NCI-H748 (cell line): Measurements from ENCODE around the gene CRELD1.
"Not testable (repeated sequence)": the region's sequence is repeated elsewhere in the genome, so short reads cannot be mapped to it uniquely, and the experiment has no call there.

ENCODE experiments used
- DNase-seq: peaks from one replicate; lab custom pipeline; 2025; ENCODE audit not compliant: unreplicated experiment; lab: John Stamatoyannopoulos, UW

Gene CRELD1

GRCh38 chr3:9934235-9934621 is 594 bp downstream of the CRELD1 start:
- peak; percentile 43 for DNase-seq

GRCh38 chr3:9934993-9935392 is 1.4 kb downstream of the CRELD1 start:
- no peak for DNase-seq

DNA sequence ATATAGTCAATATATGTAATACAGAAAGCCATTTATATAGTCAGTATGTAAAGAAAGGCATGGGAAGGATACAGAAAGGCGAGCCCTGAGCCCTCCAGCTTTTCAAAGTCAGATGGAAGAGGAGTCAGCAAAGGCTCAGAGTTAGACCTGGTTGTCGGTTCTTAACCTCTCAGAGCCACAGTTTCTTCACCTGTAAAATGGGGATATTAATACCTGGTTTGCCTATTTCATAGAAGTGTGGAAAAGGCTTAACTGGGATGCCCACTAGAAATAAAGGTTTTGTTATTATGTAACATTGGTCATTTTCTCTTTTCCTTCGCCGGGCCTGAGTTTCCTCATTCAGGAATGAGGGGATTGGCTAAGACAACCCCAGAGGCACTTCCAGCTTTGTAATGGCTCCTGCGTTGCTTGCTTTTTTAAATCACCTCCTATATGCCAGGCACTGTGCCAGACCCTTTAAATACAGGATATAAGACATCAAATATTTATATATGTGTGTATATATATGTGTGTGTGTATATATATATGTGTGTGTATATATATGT is 2.4 kb downstream of the CRELD1 start:
- no peak for DNase-seq

DNA sequence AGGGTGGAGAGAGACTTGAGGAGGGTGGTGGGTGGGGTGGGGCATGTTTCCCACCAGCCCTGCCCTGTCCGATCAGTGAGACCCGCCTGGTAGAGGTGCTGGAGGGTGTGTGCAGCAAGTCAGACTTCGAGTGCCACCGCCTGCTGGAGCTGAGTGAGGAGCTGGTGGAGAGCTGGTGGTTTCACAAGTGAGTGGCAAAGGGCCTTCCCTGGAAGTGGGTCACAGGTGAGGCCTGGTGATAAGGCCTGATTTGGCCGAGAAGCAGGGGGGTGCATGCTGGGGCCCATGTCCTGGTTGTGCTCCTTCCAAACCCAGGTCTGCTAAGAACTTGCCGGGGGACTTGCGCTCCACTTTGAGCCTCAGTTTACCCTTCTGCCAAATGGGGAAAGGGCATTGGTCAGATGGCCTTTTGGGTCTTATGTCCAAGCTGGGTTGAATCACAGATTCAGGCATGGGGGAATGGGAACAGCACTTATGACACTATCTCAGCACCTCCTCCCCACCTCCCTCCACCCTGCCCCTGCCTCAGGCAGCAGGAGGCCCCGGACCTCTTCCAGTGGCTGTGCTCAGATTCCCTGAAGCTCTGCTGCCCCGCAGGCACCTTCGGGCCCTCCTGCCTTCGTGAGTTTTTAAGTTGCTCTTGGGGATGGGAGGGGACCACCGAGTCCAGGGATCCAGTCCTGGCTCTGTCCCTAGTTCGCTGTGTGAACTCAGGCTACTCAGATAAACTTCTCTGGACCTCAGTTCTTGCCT is 4.0 kb downstream of the CRELD1 start:
- DNase-seq = no peak

DNA sequence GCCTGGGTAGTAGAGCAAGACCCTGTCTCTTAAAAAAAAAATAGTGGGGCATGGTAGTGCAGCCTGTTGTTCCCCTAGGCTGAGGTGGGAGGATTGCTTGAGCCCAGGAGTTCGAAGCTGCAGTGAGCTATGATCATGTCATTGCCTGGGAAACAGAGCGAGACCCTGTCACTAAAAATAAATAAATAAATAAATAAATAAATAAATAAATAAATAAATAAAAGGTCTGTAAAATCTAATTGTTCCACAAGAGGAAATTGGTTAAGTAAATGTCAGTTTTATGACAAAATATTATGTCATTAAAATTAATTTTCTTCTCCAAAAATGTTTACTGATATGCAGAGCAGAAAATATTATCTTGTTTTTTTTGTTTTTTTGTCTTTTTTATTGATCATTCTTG is 5.3 kb downstream of the CRELD1 start:
- no peak for DNase-seq

GRCh38 chr3:9939906-9940305 is 6.3 kb downstream of the CRELD1 start:
- DNase-seq = not testable (repeated sequence)

- DNase-seq = no peak
These were observed 7.1 kb downstream of the CRELD1 start for GRCh38 chr3:9940746-9941145.

- DNase-seq = no peak
These were observed 8.5 kb downstream of the CRELD1 start for GRCh38 chr3:9942164-9942563.

DNA sequence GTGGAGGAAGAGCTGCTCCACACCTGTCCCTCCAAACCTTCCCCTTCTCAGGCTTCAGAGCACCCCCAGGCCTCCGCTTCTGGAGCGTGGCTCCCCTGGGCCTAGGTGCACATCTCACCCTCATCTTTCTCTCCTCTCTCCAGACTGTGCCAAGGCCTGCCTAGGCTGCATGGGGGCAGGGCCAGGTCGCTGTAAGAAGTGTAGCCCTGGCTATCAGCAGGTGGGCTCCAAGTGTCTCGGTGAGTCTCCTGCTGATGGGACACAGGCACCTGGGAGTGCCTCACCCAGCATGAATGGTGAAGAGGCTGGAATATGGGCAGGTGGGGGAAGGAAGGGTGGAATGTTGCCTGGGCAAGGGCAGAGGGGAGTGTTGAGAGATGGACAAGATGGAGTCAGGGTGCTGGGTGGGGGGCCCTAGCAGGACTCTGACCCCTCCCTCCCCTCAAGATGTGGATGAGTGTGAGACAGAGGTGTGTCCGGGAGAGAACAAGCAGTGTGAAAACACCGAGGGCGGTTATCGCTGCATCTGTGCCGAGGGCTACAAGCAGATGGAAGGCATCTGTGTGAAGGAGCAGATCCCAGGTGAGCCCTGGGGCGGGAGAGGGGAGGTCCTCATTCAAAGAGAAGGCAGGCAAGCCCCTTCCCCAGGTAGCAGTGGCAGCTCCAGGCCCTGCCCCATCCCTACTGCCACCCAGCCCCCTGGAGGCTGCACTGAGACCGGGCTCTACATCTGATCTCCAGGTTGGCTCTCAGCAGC is 9.5 kb downstream of the CRELD1 start:
- DNase-seq = no peak

- DNase-seq = no peak
These were observed 10.6 kb downstream of the CRELD1 start for GRCh38 chr3:9944271-9944670.

- DNase-seq = no peak
These were observed 11.7 kb downstream of the CRELD1 start for GRCh38 chr3:9945358-9945757.

- DNase-seq = peak; percentile 90
These were observed 12.7 kb downstream of the CRELD1 start for GRCh38 chr3:9946112-9947024.

DNA sequence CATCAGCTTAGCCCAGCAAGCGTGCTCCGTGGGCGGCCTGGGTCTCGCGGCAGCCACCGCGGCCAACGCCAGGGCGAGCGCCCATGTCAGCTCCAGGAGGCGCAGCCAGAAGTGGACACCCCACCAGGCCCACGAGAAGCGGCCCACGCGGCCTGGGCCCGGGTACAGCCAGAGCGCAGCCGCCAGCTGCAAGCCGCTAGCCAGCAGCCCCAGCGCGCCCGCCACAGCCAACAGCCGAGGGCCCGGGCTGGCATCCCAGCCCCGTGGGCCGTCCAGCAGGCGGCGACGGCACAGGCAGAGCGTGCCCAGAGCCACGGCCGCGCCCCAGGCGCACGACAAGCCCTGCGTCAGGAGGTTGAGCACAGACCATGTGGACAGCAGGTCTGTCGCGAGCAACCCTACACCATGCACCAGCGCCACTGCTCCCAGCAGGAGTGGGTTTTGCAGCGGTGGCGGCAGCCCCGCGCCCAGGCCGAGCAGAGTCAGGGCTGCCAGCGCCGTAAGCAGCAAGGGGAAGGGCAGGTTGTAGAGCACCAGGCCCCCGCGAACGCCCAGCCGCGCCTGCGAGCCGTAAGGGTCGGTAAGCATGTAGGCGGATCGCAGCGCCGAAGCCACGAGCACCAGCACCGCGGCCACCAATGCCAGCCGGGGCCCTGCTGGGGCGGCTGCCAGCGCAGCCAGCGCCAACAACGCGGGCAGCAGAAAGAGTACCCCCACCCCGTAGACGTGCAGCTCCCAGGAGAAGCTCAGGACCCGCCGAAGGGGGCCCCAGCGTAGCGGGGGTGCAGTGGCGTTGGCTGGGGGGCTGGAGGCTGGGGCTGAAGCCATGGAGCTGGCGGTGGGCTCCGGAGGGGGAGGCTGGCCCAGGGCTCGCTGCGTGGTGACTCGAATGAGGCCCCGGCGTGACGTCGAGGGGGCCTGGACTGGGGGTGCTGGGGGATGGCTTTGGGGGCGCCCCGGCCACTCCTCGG is 13.7 kb downstream of the CRELD1 start:
- DNase-seq = peak; percentile 79

DNA sequence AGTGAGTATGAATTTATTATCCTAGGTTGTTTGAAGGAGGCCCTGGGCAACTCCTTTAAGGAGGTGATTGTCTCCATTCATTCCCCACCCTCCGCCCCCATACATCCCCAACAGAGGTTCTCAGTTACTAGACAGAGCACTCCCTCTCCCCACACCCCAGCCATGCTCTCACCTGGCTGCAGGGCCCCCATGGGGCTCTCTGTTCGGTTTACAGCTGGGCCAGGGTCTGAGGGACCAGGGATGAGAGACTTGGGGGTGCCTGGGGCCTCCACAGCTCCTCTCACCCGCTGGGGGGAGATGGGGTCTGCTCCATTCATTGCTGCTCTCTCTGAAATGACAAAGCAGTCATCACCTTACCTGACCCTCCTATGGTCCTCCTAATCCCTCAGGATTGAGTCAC is 15.0 kb downstream of the CRELD1 start:
- DNase-seq = no peak

GRCh38 chr3:9949115-9949514 is 15.5 kb downstream of the CRELD1 start:
- no peak for DNase-seq

GRCh38 chr3:9949626-9950025 is 16.0 kb downstream of the CRELD1 start:
- DNase-seq = no peak

GRCh38 chr3:9951126-9951525 is 17.5 kb downstream of the CRELD1 start:
- DNase-seq = no peak

GRCh38 chr3:9951598-9951961 is 17.9 kb downstream of the CRELD1 start:
- DNase-seq = no peak

- peak; percentile 67 for DNase-seq
These were observed 18.6 kb downstream of the CRELD1 start, which contains the start of gene PRRT3 for GRCh38 chr3:9951962-9952805. TSS of gene PRRT3 (minus strand) at chr3:9952408. CDS start at chr3:9950115, 2,293 bp downstream.
